HG02610 (cell line): ENCODE results near the gene SHKBP1.
"Not testable (repeated sequence)": the region's sequence is repeated elsewhere in the genome, so short reads cannot be mapped to it uniquely, and the experiment has no call there.

Experiments used
- ATAC-seq: cut with Tn5 transposase; IDR thresholded peaks from one replicate; pipeline ENCODE4 v1.9.1; 2021; ENCODE audit warnings: mild to moderate bottlenecking, moderate library complexity; ENCODE audit not compliant: unreplicated experiment

SHKBP1 gene

DNA sequence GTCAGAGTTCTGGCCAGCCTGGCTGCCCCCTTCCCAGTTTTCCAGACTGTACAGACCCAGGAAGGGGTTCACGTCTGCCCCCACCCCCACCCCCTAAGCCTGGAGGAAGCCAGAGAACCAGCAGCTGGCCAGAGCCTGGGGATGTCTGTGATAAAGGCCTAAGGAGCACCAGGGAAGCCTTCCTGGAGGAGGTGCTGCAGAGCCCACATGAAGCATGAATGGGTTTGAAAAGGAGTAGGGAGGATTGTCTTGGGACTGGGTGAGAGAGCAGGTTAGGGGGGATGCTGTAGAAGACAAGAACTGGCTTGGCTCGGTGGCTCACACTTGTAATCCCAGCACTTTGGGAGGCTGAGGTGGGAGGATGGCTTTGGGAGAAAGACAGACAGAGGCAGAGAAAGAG, 5.8 kb downstream of the SHKBP1 start:
- ATAC-seq, result no peak

GRCh38 chr19:40583283-40583682, 6.6 kb downstream of the SHKBP1 start:
- ATAC-seq, result no peak

GRCh38 chr19:40584007-40584406, 7.3 kb downstream of the SHKBP1 start:
- ATAC-seq, result no peak

DNA sequence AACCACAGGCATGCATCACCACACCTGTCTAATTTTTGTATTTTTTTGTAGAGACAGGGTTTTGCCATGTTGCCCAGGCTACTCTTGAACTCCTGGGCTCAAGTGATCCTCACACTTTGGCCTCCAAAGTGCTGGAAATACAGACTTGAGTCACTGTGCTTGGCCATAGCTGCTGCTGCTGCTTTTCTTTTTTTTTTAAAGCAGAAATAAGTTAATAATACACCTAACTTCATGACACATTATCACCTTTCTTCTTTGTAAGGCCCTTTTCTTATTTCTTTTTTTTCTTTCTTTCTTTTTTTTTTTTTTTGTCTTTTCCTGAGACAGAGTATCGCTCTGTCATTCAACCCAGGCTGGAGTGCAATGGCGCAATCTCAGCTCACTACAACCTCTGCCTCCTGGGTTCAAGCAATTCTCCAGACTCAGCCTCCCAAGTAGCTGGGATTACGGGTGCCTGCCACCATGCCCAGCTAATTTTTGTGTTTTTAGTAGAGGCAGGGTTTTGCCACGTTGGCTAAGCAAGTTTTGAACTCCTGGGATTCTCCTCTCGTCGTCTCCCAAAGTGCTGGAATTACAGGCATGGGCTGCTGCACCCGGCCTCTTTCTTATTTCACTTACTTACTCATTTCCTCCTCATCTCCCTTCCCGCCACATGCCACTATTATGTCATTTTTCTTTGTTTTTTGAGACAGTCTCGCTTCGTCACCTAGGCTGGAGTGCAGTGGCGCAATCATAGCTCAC, 8.7 kb downstream of the SHKBP1 start:
- no peak for ATAC-seq

- no peak for ATAC-seq
Measured at GRCh38 chr19:40585982-40586422, 9.3 kb downstream of the SHKBP1 start.

GRCh38 chr19:40586611-40587010, 9.9 kb downstream of the SHKBP1 start:
- ATAC-seq, result no peak

DNA sequence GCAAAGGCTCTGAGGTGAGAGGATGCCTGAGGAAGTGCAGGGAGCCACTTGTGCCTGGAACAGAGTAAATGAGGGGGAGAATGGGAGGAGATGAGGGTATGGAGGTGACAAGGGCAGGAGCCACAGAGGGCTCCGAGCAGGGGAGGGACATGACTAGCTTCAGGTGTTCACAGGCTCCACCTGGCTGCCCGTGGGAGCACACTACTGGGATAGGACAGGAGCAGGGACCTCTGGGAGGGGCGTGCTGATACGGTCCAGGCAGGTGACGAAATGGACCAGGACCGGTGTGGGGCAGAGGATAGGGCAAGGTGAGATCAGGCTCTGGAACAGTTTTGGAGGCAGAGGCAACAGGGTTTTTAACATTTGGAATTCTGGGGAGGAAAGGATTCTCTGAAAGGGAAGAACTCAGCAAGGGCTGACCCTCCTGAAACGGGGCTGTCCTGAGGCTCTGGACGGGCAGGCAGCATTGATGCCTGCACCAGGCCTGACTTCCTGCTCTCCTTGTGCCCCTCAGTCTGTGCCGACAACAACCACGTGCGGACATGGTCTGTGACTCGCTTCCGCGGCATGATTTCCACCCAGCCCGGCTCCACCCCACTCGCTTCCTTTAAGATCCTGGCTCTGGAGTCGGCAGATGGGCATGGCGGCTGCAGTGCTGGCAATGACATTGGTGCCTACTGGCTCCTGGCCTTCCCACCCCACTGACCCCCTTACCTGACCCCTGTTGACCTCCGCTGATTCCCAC, 11.6 kb downstream of the SHKBP1 start:
- no peak for ATAC-seq

DNA sequence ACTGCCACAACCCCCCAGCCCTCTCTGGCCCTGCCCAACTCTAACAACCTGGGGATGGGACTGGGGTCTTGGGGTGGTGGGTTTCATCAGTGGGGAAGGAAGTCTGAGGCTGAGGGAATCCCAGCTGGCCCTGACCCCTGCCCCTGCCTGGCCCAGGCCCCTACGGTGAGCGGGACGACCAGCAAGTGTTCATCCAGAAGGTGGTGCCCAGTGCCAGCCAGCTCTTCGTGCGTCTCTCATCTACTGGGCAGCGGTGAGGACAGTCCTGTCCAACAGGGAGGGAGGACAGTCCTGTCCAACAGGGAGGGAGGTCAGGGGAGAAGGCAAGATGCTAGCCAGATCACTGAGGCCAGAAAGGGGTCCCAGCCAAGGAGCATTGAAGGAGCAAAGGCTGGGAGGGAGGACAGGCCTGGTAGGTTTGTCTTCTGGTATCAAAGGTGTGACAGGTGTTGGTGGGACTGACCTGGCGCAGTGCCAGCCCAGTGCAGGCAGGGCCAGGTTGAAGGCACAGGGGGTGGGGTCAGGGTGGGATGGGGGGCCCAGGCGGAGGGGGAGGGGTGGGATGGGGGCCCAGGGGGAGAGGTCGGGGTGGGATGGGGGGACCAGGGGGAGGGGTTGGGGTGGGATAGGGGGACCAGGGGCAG, 12.4 kb downstream of the SHKBP1 start:
- no peak for ATAC-seq

- no peak for ATAC-seq
Measured at GRCh38 chr19:40589591-40590429, 13.1 kb downstream of the SHKBP1 start.

DNA sequence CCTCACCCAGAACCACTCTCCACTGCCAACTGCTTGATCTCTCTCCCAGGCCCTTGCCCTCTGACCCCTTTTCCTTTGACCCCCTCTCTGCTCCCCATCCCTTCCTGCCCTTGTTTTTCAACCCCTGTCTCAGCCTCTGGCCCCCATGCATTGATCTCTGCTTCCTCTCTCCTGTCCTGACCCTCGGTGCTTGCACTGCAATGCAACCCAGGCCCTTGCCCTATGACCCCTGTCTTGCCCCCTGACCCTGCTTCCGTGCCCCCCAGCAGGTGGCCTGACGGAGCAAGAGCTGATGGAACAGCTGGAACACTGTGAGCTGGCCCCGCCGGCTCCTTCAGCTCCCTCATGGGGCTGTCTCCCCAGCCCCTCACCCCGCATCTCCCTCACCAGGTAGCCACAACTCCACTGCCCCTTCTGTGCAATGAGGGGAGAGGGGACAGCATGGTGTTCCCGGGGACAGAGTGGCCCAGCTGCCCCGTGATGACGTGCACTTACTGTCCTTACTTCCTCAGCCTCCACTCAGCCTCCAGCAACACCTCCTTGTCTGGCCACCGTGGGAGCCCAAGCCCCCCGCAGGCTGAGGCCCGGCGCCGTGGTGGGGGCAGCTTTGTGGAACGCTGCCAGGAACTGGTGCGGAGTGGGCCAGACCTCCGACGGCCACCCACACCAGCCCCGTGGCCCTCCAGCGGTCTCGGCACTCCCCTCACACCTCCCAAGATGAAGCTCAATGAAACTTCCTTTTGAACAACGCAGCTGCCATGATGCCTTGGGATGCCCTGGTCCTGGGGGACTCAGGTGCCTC, 14.0 kb downstream of the SHKBP1 start:
- no peak for ATAC-seq

DNA sequence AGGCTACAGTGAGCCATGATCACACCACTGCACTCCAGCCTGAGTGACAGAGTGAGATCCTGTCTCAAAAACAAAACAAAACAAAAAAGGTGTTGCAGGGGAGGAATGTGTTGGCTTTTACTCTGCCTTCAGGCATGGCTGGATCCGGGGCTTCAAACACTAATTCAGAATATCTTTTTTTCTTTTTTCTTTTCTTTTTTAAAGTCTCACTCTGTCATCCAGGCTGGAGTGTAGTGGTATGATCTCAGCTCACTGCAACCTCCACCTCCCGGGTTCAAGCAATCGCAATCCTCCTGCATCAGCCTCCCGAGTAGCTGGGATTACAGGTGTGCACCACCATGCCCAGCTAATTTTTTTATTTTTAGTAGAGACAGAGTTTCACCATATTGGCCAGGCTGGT, 15.1 kb downstream of the SHKBP1 start:
- not testable (repeated sequence) for ATAC-seq

DNA sequence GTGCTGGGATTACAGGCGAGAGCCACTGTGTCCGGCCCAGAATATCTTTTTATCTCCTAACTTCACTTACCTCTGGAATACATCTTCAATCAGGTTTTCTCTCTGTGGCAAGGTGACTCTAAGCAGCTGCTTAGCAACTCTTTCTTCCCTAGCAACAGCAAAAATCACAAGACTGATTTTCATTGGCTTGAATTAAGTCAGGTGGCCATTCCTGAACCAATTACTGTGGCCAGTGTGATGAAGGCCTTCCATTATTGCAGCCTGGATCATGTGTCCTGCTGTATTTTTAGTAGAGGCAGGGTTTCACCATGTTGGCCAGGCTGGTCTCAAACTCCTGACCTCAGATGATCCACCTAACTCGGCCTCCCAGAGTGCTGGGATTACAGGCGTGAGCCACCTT, 15.5 kb downstream of the SHKBP1 start:
- ATAC-seq, result no peak

DNA sequence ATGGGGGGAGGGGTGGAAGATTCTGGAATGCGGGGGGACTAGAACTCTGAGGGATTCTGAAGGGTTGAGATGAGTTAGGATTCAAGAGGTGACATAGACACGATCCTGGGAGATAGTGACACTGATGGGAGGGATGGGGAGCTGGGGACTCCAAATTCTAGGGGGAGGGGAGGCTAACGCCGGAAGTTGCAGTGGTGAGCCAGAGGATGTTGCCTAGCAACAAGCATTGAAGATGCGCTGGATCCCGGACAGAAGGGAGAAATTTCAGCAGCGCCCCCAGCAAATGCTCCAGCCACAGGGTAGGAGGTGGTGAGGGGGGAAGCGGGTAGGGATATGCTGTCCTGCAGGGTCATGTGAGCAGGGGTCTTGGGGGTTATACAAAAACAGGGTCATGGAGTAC, 17.6 kb downstream of the SHKBP1 start:
- no peak for ATAC-seq

- no peak for ATAC-seq
Measured at GRCh38 chr19:40594657-40595091, 18.0 kb downstream of the SHKBP1 start.

- no peak for ATAC-seq
Measured at GRCh38 chr19:40596608-40597328, 20.1 kb downstream of the SHKBP1 start.

DNA sequence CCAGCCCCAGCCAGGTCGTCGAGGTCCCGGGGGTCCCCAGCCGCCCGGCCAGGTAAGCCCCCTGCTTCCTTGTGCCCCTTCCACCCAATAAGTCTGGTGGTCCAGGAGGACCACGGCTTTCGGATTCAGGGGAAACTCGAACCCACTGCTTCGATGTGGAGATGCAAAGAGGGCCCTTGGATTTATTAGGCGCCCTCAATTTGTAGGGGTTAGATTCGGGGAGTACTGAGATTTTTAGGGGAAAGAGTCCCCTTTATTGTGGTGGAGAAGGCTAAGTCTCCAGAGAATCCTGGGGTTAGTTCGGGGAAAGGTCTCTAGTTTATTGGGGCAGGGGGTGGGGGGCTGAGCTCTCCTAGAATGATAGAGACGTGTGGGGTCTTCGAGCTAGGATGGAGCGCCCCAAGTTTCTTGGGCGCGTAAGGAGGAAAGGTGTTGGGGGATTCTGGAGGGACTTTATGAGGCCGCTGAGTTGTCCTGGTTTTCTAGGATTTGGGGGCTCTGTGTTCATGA, 20.7 kb downstream of the SHKBP1 start:
- no peak for ATAC-seq

DNA sequence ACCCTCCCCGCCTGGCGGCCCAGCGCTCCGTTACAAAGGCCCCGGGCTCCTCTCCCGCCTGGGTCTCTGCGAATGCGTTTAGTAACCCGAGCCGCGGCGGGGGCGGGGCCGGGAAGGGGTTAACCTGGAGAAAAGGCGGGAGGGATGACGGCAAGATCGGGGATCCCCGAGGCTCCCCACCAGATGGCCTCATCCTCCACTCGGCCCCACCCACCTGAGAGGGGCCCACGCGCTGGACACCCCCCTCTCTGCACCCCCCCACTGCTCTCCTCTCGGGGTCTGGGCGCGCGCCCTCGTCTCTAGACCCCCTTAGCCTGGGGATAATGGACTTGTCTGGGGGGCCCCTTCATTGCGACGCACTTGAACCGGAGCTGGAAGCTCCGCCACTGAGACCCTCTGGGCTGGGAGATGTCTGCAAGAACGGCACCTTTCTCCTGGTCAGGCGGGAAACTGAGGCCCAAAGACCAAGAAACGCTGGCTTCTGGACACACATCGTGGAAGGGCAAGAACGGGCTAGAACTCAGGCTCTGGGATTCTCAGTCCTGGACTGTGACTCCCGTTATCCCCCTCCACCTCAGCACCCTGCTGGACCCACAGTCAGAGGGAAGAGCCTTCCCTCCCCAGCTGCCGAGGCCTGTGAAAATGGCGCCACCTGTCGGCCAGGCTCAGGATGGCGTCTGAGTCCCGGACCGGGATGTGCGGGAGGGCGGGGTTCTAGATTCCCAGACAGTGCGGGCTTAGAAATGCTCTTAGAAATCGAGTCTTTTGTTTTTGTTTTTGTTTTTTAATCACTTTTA, 21.6 kb downstream of the SHKBP1 start:
- ATAC-seq, result no peak

DNA sequence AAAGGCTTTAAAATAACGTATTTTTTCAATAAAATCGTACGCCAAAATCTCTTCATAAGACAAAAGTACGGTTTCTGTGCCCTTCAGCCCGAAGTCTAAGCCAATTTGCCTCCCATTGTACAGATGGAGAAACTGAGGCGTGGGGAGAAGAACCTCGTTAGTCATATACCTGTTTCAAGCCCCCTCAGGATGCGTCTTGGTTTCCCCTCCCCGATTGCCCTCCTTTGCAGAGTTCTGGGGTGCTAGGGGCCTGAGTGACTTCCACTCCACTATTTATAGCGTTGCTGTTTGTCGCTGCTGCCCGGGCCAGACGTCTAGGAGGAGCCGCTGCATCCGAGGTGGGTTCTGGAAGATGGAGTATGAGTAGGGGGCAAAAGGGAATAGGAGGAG, 22.2 kb downstream of the SHKBP1 start:
- ATAC-seq, result no peak
